ENCODE results near the gene VILL.

DNA sequence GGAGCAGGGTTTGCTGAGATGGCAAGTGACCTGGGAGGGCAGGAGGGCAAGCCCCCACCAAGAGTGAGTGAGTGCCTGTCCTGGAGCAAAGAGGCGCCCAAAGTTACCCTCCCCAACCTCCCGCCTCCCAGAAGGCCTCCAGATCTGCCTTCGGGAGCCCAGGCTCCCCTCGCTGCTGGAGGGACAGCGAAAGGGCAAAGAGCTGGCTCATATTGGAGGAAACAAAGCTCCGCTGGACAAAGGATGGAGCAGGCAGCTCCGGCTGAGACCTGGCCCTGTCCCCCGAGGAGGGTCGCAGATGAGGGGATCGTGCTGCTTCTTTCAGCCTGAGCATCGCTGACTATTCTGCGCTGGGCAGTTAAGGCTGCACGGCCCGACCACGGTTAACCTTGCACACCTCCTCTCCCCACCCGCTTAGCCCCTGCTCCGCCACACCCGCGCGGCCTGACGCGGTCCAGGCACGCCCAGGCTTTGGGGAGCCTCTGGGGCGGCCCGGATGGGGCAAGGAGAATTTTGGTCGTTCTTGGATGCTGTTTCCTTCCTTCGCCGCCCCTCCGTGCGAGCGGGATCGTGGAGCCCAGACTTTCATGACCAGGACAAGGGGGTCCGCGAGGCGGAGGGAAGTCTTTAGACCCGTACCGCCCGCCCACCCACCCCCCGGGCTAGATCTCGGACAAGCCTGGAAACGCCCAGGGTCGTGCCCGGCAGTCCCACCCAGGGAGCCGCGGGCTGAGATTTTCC, 38.2 kb downstream of the VILL start:
- TF ChIP-seq POLR2A (IDR thresholded peaks at IDR 0.05; ENCODE audit: borderline replicate concordance, extremely low read depth, insufficient read depth, insufficient read length) (no peak), YY1 (IDR thresholded peaks at IDR 0.05; ENCODE audit: extremely low read depth, insufficient replicate concordance, low read depth, low read length) (no peak), POLR2AphosphoS5 (IDR thresholded peaks at IDR 0.05; ENCODE audit: low read depth, low read length) (no peak)
- TF ChIP-seq, protein P1, sequence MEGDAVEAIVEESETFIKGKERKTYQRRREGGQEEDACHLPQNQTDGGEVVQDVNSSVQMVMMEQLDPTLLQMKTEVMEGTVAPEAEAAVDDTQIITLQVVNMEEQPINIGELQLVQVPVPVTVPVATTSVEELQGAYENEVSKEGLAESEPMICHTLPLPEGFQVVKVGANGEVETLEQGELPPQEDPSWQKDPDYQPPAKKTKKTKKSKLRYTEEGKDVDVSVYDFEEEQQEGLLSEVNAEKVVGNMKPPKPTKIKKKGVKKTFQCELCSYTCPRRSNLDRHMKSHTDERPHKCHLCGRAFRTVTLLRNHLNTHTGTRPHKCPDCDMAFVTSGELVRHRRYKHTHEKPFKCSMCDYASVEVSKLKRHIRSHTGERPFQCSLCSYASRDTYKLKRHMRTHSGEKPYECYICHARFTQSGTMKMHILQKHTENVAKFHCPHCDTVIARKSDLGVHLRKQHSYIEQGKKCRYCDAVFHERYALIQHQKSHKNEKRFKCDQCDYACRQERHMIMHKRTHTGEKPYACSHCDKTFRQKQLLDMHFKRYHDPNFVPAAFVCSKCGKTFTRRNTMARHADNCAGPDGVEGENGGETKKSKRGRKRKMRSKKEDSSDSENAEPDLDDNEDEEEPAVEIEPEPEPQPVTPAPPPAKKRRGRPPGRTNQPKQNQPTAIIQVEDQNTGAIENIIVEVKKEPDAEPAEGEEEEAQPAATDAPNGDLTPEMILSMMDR (IDR thresholded peaks at IDR 0.05 in 2 of 3, conservative IDR thresholded peaks at IDR 0.05 in 1 of 3; ENCODE audit: borderline replicate concordance in 1 of 3, insufficient read depth in 1 of 3, low read depth in 2 of 3, low read length in 2 of 3), result no peak
